ENCODE results near the gene LYL1. TPM values are rescaled to one million over a fixed set of nuclear protein-coding genes. Genes with fewer than 3 reads are reported as not detected.

The LYL1 gene
- total and polyA plus RNA-seq, 2 of the 13 experiments (the other 11 are each of a cell fraction or from before 2014, with no cell fraction given), result 0.75 to 0.92 TPM

GRCh38 chr19:13116282-13117175 is 13.9 kb upstream of the LYL1 start, which contains the start of gene TRMT1:
TSS of gene TRMT1 (minus strand) at chr19:13116740. CDS start at chr19:13116399, 341 bp downstream.
- FAIRE-seq (peak; percentile 83), ATAC-seq (peak; percentile 64)
- TF ChIP-seq HOMEZ (CRISPR knock-in tag; IDR thresholded peaks at IDR 0.05; ENCODE audit: low read depth) (0 out of 2 replicates have a peak, but pooled peaks have one; percentile 15), ZNF564 (CRISPR knock-in tag; IDR thresholded peaks at IDR 0.05) (no peak), ZNF572 (CRISPR knock-in tag; IDR thresholded peaks at IDR 0.05) (no peak), ZNF670 (CRISPR knock-in tag; IDR thresholded peaks at IDR 0.05; ENCODE audit: borderline replicate concordance) (peak; percentile 95; the same call in 1 of the 2 replicates), BRCA1 (CRISPR knock-in tag; IDR thresholded peaks at IDR 0.05) (no peak), SP2 (CRISPR knock-in tag; IDR thresholded peaks at IDR 0.05) (no peak), CC2D1A (CRISPR knock-in tag; IDR thresholded peaks at IDR 0.05) (no peak), RBAK (CRISPR knock-in tag; IDR thresholded peaks at IDR 0.05) (no peak), RORA (CRISPR knock-in tag; IDR thresholded peaks at IDR 0.05) (no peak), NR2F6 (IDR thresholded peaks at IDR 0.05) (0 out of 2 replicates have a peak, but pooled peaks have one; percentile 11), NR2F6 (CRISPR knock-in tag; IDR thresholded peaks at IDR 0.05) (0 out of 2 replicates have a peak, but pooled peaks have one; percentile 8), ZNF703 (CRISPR knock-in tag; IDR thresholded peaks at IDR 0.05; ENCODE audit: borderline replicate concordance) (no peak), BHLHE40 (IDR thresholded peaks at IDR 0.05; ENCODE audit: low read length) (peak; percentile 16; the same call in 1 of the 2 replicates), TFAP4 (IDR thresholded peaks at IDR 0.05; ENCODE audit: borderline replicate concordance, low read depth) (no peak), PHB2 (IDR thresholded peaks at IDR 0.05; ENCODE audit: partially characterized antibody) (no peak), ZFYVE20 (CRISPR knock-in tag; IDR thresholded peaks at IDR 0.05; ENCODE audit: borderline replicate concordance, low read depth) (no peak), JUNB (CRISPR knock-in tag; IDR thresholded peaks at IDR 0.05; ENCODE audit: borderline replicate concordance) (no peak), ZNF33B (CRISPR knock-in tag; IDR thresholded peaks at IDR 0.05) (0 out of 2 replicates have a peak, but pooled peaks have one; percentile 69), ONECUT2 (CRISPR knock-in tag; IDR thresholded peaks at IDR 0.05) (no peak), CERS6 (CRISPR knock-in tag; IDR thresholded peaks at IDR 0.05) (no peak), ZNF138 (CRISPR knock-in tag; IDR thresholded peaks at IDR 0.05; ENCODE audit: low read depth) (0 out of 2 replicates have a peak, but pooled peaks have one; percentile 29), ZNF543 (CRISPR knock-in tag; IDR thresholded peaks at IDR 0.05) (no peak), KLF11 (CRISPR knock-in tag; IDR thresholded peaks at IDR 0.05) (no peak)

More at GRCh38 chr19:13116282-13117175, 13.9 kb upstream of the LYL1 start, which contains the start of gene TRMT1:
- no peaks in the 10 kb centered on the region for H3K9me3 ChIP-seq (ENCODE audit: low read length)
- H3K9ac ChIP-seq (ENCODE audit: insufficient read depth, low read depth, low read length), result peak within 1 kb of the TSS; percentile 89
- peaks cover 4 to 24% of the 10 kb centered on the region in 2 experiments; a peak in 3 of 5 replicates for H3K36me3 ChIP-seq (replicated peaks in 1 of 2; ENCODE audit: control insufficient read depth in 1 of 2, insufficient read depth in 2 of 2, low read length in 2 of 2)
- H2AFZ ChIP-seq (ENCODE audit: low read length), result peak within 1 kb of the TSS; percentile 85
- peak within 1 kb of the TSS; percentile 94 to 96 (median 95) for H3K4me3 ChIP-seq (replicated peaks in 1 of 3; ENCODE audit: insufficient read depth in 1 of 3, low read depth in 2 of 3, low read length in 3 of 3)
- no peaks in the 10 kb centered on the region; a peak in 1 of 5 replicates for H3K27me3 ChIP-seq (ENCODE audit: control insufficient read depth in 1 of 2, insufficient read depth in 2 of 2, low read length in 2 of 2)
- ChIA-PET CTCF (ENCODE audit: low intra/inter-chr PET ratio, low total read pairs) (no interaction called here), POLR2A (interaction anchor here (1.9 to 2.7 kb wide), 2 partner anchors 12 to 47 kb away, joined by 9 to 17 read pairs; no protein-coding TSS in a partner anchor)
- peak within 1 kb of the TSS; percentile 83 for H3K27ac ChIP-seq (ENCODE audit: extremely low read length, insufficient read depth, low read length)
- peaks cover 19% of the 10 kb centered on the region for H4K20me1 ChIP-seq (ENCODE audit: insufficient read depth, low read length)
- intact Hi-C loops (cut with micrococcal nuclease; ENCODE audit: unreplicated experiment), result loop anchor here (5.0 kb wide), 1 partner anchor 36 kb away; the partner anchor contains the start of genes IER2 and STX10
- WGBS (ENCODE audit: low lambda C conversion rate), result under 1% methylated on average over 13 of the region's 51 CpGs
- peaks cover 48% of the 10 kb centered on the region for H3K79me2 ChIP-seq (ENCODE audit: insufficient read depth, low read length)
- peak; percentile 90 for DNase-seq (ENCODE audit: low spot score)
- H3K4me2 ChIP-seq (ENCODE audit: low read depth, low read length), result peak within 1 kb of the TSS; percentile 95
- in situ Hi-C loops (cut with HindIII; ENCODE audit: extremely low pct_ligation_motif_present, low pct_unique_long_range_greater_than_20kb), result loop anchor here (5.0 kb wide), 1 partner anchor 36 kb away; the partner anchor contains the start of genes IER2 and STX10
- peaks cover 35% of the 10 kb centered on the region for H3K4me1 ChIP-seq (ENCODE audit: insufficient read depth, low read length)
- TSS peak; percentile 85 for BruUV-seq (replicated peaks)
